NCI-H446 treated with DMSO at 0.1 percent for 48 hours (cell line): Measurements from ENCODE around the gene NT5C1A.

Source experiments
- DNase-seq: peaks from one replicate; lab custom pipeline; 2025; lab: John Stamatoyannopoulos, UW

The NT5C1A gene

DNA sequence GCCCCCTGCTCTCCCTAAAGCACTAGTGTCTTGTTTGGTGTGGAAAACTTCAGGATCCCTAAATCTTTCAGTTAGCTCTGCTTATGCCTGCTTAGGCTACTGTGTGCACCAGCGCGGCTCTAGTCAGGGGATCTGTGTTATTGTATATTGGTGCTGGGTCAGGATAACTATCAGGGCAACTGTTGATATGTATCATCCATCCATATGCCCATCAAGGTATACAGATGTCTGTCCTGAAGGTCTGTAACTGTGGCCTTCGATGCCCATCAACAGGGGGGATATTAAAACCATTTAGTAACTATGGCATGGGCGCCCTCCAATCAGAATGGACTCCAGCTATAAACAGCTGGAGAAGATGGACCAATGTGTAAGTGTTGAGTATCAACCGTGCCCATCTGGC is 12.4 kb downstream of the NT5C1A start:
- DNase-seq, result no peak

DNA sequence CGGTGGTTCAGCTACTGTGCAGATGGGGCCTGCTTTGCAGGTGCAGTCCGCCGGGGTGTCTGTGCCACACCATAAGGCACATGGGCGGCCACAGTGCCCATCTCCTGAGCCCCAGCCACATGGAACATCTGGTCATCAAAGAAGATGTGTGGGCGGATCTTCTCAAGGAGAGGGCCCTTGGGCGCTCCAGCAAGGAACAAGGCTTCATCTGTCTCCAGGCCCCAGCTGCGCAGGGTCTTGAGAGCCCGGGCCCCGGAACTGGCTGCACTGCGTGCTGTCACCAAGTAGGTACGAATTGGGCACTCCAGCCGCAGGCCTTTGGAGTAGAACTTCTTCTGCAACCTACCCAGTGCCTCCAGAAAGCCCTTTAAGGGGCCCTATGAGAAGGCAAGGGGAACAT is 12.8 kb downstream of the NT5C1A start:
- DNase-seq, result no peak

DNA sequence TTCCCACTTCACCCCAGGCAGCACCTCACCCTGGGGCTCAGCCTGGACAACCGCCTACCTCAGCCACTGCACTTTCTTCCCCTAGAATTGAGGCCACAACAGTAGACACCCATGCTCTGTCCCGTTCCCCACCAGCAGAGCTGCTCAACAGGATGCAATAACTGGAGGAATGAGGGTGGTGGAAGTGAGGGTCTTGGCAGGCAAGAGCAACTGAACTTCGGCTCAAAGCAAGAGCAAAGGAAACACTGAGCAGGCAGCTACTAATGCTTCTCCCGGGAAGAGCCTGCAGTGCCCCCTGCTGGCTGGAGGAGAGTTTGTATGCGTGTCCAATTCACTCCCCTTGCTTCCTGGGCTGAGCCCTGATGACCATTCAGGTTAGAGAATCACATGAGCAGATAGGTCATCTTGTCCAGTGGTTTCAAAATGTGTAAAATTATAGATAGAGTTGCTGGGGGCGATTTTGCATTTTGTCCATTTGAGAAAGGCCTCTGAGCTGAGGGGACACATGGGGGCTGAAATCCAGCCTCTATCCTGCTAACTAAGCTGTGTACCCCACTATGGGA is 13.9 kb downstream of the NT5C1A start:
- peak; percentile 23 for DNase-seq

- DNase-seq, result peak; percentile 37
Measured at GRCh38 chr1:39657402-39657801, 14.5 kb downstream of the NT5C1A start.

- DNase-seq, result no peak
Measured at GRCh38 chr1:39656391-39656790, 15.5 kb downstream of the NT5C1A start.

- DNase-seq, result no peak
Measured at GRCh38 chr1:39655578-39656268, 16.2 kb downstream of the NT5C1A start.

DNA sequence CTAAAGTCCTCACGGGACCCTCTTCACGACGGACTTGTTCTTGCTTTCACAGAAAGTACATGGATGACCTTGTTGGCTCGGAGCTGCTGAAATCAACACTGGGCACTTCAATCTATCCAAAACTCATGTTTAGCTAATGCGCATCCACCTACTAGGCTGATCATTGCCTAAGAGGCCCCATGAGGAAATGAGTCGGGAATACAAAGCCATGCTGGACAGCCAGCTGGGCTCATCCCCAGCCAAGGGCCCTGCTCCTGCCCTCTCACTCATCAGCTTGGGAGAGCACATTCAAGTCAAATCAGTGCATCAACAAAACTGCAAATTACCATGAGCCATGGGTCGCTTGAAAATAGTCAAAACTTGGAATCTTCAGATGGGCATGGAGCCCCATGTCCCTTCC is 17.6 kb downstream of the NT5C1A start:
- no peak for DNase-seq

- peak; percentile 47 for DNase-seq
Measured at GRCh38 chr1:39653546-39654031, 18.3 kb downstream of the NT5C1A start.

DNA sequence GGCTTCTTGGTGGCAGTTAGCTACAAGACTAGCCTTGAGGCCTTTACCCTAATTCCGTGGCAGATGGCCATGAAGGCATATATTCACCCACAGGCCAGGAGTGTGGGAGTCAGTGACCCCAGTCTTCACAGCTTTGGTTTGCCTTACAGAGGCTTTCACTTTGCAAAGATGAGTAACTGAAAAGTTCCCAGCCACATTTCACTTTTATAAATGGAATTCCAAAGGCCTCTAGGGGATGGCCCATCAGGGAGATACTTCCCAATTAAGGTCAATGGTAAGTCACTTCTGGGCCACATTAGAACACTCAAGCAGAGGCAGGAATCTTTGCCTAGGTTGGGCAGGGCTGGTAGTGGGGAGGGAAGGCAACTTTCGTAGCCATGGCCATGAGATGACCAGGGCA is 19.4 kb downstream of the NT5C1A start:
- DNase-seq, result no peak

- no peak for DNase-seq
Measured at GRCh38 chr1:39652105-39652504, 19.8 kb downstream of the NT5C1A start.

DNA sequence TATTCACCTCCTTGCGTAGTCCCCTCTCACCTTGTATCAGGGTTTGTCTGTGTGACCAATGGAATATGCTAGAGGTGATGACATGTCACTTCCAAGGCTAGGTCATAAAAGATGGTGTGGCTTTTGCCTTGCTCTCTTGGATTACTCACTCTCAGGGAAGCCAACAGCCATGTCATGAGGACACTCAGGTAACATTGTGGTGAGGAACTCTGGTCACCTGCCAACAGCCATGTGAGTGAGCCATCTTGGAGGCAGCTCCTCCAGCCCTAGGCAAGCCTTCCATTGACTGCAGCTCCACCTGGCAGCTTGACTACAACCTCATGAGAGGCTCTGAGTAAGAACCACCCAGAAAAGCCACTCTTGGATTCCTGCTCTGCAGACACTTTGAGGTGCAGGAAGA is 21.5 kb downstream of the NT5C1A start:
- no peak for DNase-seq

DNA sequence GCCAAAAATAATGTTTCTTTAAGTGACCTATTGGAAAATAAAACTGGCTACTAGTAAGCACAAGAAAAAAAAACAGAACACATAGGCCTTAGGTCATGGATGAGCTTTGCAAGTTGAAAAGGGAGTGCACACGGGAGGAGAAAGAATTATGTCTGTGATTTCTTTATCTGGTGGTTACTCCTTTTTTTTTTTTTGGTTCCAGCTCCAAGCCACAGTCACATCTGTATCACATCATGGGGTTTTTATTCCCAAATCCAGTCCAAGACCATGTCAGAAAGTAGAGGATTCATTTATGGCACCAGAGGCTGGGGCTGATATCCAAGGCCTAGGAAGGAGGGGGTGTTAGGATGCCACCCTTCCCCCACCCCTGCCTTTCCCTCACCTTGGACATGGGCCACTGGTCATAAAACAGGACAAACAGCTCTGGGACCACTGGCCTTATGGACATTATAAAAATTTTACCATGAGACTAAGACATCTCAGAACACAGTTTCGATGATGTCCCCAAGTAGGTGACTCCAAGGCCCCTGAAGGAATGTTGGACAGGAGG is 22.2 kb downstream of the NT5C1A start:
- no peak for DNase-seq

GRCh38 chr1:39648496-39648895 is 23.4 kb downstream of the NT5C1A start:
- DNase-seq, result no peak

DNA sequence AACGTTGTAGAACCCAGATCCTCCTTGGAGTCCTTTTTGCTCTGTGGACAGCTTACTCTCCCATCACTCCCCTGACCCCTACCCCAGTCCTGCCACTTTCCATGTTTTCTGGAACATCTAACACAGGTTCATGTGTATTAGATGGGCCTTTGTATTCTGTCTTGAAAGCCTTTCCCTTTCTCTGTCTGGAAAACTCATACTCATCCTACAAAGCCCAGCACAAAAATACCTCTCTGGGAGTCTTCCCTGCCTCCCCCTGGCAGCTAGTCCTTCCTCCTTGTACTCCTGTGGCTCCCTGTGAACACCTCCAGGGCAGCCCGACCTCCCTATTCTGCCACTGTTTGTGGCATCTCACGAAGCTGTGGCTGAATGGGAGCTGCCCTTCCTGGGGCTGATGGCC is 24.7 kb downstream of the NT5C1A start:
- no peak for DNase-seq

GRCh38 chr1:39646232-39647081 is 25.4 kb downstream of the NT5C1A start:
- DNase-seq, result no peak

GRCh38 chr1:39645411-39646043 is 26.4 kb downstream of the NT5C1A start:
- DNase-seq, result no peak

DNA sequence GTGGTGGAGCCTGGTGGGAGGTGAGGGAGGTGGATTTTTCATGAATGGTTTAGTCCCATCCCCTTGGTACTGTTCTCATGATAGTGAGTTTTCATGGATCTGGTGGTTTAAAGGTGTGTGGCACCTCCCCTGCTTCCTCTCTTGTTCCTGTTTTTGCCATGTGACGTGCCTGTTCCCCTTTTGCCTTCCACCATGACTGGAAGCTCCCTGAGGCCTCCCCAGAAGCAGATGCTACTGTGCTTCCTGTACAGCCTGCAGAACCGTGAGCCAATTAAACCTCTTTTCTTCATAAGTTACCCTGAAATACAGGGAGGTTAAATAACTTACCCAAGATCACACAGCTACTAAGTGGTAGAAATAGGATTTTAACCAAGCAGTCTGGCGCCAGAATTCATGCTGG is 28.2 kb downstream of the NT5C1A start:
- DNase-seq, result no peak

DNA sequence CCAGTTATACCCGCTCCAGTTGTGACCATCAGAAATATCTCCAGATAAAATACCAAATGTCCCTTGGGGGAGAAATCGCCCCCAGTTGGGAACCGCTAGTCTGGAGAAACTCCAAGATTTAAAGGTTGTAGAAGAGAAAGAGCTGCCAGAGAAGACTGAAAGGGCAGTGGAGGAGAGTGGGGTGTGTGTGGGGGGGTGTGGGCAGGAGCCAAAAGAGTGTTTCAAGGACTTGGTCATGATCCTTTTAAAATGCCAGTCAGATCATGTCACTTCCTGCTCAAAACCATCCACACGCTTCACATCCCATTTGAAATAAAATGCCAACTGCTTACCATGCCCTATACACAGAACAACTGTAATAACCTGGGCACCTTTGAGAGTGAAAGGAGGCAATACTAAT is 29.1 kb downstream of the NT5C1A start:
- no peak for DNase-seq

DNA sequence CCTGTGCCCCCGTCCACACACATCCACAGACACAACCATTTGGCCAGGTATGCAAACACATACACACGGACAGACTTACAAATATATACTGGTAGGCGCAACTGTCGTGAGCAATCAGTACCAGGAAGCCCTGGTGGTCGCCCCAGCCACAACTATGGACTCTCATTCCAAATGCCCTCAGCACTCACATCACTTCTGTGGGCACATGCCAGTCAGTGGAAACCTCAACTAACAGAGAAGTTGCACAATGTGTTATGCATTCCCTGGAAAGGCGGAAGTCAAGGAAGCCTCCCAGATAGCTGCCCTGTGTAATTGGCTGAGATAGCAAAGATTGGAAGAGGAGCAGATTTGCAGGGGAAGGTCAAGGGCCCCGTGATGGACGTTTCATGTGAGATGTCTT is 31.0 kb downstream of the NT5C1A start:
- DNase-seq, result no peak

- DNase-seq, result peak; percentile 26
Measured at GRCh38 chr1:39639305-39640130, 32.4 kb downstream of the NT5C1A start, which contains the start of gene HEYL. TSS of gene HEYL (minus strand) at chr1:39639643. CDS start at chr1:39639625, 18 bp downstream.

GRCh38 chr1:39638965-39639304 is 33.0 kb downstream of the NT5C1A start:
- no peak for DNase-seq
